Measurements from ENCODE around the gene KHDRBS2.
"Not testable (repeated sequence)": the region's sequence is repeated elsewhere in the genome, so short reads cannot be mapped to it uniquely, and the experiment has no call there.

Gene KHDRBS2

GRCh38 chr6:61841958-61842357 lies 444.1 kb downstream of the KHDRBS2 start:
- FAIRE-seq = no peak

- no peak for FAIRE-seq
Observed at GRCh38 chr6:61835237-61835636, 450.8 kb downstream of the KHDRBS2 start.

GRCh38 chr6:61833176-61833755 lies 452.8 kb downstream of the KHDRBS2 start:
- no peak for FAIRE-seq

GRCh38 chr6:61817716-61818115 lies 468.3 kb downstream of the KHDRBS2 start:
- FAIRE-seq = no peak

GRCh38 chr6:61810047-61810446 lies 476.0 kb downstream of the KHDRBS2 start:
- no peak for FAIRE-seq

DNA sequence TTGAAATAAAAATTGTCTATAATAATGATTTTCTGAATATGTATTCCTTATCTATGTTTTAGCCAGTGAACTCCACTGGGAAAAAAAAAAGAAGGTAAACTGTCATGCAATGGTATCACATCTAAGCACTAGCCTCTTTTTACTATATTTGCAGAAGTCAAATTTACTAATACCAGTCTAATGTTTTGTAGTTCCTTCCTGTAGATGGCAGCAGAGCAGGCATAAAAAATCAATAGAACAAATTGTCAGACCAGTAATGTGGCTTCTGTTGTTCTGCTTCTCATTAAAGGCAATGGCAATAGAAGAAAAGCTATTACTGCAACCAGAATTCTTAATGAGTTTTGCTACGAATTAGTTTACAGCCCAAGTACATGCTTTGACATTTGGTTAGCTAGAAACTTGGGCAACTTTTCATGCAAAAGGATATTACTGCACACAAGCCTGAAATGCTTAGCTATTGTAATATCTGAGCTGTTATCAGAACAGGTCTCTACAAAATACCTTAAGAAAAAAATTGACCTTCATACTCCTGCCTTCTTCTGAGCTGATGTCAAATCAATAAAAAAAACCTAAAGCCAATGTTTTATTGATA lies 476.9 kb downstream of the KHDRBS2 start:
- FAIRE-seq = no peak

DNA sequence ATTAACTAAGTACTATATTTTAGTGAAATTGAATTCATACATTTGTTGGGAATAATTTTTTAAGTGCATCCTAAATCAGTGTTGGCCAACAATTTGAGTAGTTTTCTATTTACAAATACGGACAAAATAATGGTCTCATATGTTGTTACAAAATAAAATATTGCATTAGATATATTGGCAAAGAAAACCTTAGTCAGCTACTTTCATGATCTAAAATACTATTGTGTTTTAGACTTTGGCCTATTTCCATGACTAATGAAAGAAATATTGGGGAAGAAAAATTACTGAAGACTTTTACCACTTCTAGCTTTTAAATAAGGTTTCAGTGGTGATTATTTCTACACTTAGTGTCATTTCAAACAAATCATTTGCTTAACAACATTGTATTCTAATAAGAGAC lies 498.0 kb downstream of the KHDRBS2 start:
- FAIRE-seq = no peak

DNA sequence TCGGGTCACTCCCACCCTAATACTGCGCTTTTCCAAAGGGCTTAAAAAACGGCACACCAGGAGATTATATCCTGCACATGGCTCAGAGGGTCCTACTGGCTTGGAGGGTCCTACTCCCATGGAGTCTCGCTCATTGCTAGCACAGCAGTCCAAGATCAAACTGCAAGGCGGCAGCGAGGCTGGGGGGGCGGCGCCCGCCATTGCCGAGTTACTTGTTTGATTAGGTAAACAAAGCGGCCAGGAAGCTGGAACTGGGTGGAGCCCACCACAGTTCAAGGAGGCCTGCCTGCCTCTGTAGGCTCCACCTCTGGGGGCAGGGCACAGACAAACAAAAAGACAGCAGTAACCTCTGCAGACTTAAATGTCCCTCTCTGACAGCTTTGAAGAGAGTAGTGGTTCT lies 516.6 kb downstream of the KHDRBS2 start:
- not testable (repeated sequence) for FAIRE-seq

DNA sequence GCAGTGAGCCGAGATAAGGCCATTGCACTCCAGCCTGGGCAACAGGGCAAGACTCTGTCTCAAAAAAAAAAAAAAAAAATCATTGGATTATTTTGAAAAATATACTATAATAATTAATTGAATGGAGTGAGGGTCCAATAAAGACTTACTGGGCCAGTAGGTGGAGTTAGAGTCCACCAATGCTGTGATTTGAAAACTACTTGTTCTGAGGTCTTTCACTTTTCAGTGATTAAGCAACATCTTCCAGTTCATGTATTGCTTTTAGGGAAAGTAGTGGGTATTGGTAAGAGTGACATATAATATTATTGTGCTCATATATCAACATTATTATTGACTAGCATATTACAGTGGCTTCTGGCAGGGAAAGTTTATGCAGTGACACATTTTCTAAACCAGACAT lies 530.3 kb downstream of the KHDRBS2 start:
- no peak for FAIRE-seq

DNA sequence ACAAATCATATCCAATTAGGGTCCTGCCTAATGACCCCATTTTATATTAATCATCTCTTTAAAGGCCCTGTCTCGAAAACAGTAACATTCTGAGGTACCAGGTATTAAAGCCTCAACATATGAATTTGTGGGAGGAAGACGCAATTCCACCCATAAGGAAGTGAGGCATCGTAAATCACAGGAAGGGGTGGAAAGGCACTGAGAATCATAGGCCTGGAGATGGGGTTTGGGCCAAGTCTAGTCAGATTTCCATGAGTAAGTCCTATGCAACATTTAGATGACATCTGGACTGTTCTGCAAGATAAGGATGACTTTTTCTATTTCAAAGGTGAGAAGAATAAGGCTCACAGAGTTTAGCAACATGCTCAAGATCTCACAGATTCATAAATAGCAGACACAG lies 534.0 kb downstream of the KHDRBS2 start:
- FAIRE-seq = no peak

DNA sequence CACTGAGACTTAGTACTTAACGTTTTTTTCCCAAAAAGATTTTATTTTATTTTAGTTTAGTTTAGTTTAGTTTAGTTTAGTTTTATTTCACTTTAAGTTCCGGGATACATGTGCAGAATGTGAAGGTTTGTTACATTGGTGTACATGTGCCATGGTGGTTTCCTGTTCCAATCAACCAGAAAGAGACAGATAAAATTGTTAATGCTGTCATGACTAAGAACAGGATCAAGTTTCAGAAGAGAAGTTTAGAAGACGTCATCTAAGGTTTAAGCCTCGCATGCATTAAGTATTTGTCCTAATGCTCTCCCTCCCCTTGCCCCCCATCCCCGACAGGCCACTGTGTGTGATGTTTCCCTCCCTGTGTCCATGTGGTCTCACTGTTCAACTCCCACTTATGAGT lies 540.0 kb downstream of the KHDRBS2 start:
- FAIRE-seq = no peak

- no peak for FAIRE-seq
Observed at GRCh38 chr6:61711849-61712248, 574.2 kb downstream of the KHDRBS2 start.

DNA sequence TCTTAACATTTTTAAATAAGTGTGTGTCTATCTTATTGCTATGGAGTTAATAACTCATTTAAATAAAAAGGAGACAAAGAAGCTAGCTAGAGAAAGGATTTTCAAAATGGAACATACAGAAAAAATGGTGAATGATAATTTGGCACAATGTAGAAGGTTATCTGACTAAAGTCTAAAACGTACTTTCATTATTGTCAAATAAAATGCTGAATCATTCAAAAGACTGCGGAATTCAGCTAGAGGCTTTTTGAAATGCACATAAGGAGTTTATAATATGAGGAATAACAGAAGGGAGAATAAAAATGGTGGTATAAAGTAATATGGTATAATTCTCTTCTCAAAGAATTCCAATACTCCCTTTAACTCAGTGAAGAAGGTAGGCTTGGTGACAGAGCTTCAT lies 597.9 kb downstream of the KHDRBS2 start:
- FAIRE-seq = no peak

DNA sequence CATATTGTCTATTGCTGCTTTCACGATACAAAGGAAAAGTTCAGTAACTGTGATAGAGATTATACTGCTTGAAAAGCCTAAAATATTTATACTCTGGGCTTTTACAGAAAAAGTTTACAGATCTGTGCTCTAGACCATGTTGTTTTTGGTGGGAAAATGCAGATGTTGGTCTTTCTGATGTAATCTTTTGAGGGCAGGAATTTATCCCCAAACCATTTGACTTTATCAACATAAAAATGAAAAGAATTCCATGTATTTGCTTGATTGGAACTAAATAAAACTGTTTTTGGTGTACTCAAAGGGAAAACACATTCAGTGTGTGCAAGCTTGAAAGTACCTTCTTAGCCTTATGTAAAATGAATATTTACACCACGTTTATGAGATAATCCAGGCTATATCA lies 603.5 kb downstream of the KHDRBS2 start:
- FAIRE-seq = no peak

- FAIRE-seq = no peak
Observed at GRCh38 chr6:61679625-61680024, 606.4 kb downstream of the KHDRBS2 start.

DNA sequence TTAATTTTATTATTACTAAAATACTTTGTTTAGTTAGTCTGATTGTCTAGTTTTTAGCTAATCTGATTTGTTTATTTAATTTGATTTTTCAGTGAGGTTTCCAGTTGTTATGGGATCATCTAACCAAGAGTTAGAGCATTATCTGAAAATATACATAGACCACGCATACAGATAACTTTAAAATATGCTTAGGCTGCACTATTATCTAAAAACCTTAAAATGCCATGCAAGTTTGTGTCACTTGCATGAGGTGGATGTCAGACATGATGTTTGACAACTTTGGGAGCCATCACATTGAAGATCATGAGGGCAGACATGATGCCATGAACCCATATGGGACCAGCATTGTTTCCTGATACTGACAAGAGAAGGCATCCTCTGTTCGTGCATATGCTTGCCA lies 610.3 kb downstream of the KHDRBS2 start:
- FAIRE-seq = no peak

DNA sequence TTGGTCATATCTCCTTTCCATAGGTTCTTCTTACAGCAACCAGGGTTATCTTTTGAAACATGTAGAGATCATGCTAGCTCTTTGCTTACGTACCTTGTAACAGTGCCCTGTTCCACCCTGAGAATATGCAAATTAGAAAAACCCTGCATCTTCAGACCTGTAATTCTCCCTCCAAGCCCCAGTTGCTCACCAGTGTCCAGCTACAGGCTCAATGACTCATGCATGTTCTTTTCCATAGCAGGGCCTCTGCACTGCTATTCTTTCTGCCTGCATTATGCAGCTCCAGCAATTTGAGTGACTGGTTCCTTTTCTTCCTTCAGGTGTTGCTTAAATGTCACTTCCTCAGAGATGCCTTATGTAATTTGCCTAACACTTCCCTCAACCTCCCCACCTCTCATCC lies 636.2 kb downstream of the KHDRBS2 start:
- FAIRE-seq = no peak

GRCh38 chr6:61640463-61640862 lies 645.6 kb downstream of the KHDRBS2 start:
- FAIRE-seq = no peak

Data from G401.6 (cell line).